Suppressor macrophage treated with lipopolysaccharide for 1 hour (primary cell): Measurements from ENCODE around the gene ZNF207.
"Not testable (repeated sequence)": the region's sequence is repeated elsewhere in the genome, so short reads cannot be mapped to it uniquely, and the experiment has no call there.

ENCODE experiments used
- DNase-seq, 3 donors: peaks; one replicate each; pipeline ENCODE4 v3.0.0-alpha.2; 2020 to 2022

The ZNF207 gene

DNA sequence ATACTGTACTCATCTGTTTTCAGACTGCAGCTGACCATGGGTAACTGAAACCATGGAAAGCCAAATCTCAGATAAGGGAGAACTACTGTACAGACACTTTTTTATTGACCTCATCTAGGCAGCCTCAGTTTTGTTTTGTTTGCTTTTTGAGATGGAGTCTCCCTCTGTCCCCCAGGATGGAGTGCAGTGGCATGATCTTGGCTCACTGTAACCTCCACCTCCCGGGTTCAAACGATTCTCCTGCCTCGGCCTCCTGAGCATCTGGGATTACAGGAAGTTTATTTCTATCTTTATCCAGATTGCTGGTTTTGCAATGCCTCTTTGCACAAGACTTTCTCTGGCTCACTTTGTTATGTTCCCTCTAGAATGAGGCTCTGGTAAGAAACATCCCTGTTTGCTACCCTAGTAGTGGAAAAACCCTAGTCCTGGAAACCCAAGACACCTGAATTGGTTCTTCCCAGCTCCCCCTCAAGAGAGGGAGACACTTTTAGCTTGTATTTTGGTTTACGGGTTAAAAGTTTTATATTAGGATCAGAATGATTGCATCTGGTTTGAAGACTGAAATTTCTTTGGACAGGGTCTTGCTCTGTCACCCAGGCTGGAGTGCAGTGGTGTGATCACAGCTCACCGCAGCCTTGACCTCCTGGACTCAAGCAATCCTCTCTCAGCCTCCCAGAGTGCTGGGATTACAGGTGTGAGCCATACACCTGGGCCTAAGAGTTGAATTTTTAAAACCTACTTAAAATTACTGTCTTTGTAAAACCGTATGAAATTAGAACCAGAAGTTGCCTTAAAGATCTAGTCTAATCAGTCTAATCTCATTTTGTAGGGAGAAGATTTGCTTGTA is 38.9 kb downstream of the ZNF207 start:
- DNase-seq = no peak

DNA sequence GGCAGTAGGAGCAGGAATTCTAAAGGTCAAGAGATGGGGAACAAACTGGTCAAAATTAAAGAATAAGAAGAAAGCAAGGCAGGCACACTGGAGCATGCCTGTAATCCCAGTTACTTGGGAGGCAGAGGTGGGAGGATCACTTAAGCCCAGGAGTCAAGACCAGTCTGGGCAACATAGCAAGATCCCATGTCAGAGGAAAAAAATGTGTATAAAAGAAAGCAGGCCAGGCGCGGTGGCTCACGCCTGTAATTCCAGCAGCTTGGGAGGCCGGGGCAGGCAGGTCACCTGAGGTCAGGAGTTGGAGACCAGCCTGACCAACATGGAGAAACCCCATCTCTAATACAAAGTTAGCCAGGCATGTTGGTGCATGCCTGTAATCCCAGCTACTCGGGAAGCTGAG is 43.9 kb downstream of the ZNF207 start:
- no peak for DNase-seq

DNA sequence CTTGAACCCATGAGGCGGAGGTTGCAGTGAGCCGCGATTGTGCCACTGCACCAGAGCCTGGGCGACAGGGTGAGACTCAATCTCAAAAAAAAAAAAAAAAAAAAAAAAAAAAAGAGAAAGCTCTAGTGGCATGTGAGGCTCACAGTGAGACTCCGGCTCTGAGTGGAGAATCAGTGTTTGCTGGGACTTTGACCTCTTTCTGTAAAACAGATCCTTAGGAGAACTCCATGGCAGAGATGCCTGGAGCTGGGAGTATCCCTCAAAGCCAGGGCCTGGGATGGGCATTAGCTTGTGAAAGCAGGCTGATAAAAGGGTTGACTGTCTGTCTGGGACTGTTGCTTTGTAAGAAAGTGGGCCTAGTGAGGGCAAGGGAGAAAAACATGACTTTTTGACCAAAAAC is 46.4 kb downstream of the ZNF207 start:
- no peak for DNase-seq

DNA sequence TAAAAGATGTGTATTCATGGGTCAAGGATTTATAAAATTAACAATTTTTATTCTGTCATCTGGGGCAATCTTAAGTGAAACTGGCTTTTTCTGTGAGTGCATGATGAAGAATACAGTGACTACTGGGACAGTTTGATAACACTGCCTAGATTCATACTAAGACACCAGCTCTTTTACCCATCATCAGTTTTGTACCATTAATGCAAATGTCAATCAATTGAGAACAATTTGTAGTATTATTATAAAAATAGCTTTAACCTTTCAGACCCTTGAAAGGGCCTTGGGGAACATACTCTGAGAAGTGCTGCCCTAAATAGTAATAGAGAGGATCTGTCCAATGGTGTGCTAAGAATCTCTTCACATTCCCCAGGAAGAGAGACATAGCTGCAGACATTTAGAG is 49.0 kb downstream of the ZNF207 start:
- DNase-seq = no peak

DNA sequence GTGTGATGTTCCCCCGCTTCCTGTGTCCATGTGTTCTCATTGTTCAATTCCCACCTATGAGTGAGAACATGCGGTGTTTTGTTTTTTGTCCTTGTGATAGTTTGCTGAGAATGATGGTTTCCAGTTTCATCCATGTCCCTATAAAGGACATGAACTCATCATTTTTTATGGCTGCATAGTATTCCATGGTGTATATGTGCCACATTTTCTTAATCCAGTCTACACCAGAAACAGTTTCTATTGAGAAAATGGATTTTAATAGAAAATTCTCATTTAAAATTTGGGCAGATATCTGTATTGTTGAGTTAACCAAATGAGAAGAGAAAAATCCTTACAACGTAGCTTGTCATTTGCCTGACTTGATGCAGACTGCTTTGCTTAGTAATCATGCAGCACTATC is 60.1 kb downstream of the ZNF207 start:
- DNase-seq = not testable (repeated sequence)

DNA sequence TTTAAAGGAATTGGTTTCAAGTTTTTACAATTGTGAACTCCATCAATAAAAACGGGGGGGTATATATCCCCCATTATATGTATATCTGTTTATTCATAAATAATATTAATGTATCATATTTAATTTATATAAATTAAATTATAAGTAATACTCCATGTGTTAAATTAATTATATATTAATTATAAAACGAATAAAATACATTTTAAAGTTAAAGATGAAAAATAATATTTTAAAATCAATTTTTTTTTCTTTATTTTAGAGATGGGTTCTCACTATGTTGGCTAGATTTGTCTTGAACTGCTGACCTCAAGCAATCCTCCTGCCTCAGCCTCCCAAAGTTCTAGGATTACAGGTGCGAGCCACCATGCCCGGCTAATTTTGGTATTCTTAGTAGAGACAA is 76.9 kb downstream of the ZNF207 start:
- DNase-seq = no peak

DNA sequence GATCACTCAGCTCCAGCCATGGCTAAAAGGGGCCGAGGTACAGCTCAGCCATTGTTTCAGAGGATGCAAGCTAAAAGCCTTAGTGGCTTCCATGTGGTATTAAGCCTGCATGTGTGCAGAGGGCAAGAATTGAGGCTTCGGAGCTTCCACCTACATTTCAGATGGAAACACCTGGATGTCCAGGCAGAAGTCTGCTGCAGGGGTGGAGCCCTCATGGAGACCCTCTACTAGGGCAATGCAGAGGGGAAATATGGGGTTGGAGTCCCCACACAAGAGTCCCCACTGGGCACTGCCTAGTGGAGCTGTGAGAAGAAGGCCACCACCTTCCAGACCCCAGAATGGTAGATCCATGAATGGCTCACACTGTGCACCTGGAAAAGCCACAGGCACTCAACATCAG is 79.6 kb downstream of the ZNF207 start:
- DNase-seq = no peak
